ENCODE results near the gene SKP1.

The SKP1 gene

DNA sequence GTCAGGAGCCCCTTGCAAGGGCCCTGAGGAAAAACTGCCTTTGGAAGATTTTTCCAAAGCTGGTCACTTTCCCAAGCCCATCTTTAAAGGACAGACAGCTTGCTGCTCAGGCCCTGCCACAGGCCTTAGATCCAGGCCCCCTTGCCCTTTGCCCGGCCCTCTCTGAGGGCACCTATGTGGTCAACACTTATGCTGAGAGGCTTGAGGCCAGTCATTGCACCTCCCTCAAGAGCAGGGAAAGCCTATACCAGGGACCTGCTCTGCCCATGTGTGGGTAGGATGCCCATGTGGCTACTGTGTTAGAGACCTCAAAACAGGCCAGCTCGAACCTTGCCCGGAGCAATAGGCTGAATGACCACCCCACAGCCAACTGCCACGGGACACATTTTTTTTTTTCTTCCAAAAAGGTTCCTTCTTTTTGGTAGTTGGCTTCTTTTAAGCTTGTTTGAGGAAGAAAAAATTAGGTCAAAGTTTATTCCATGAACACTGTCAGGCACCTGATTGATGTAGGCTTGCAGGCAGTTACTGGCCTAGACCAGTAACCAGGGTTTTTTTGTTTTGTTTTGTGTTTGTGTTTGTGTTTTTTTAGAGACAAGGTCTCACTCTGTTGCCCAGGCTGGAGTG lies 58.4 kb downstream of the SKP1 start:
- no peak overlapping the region for H3K27ac ChIP-seq (ENCODE audit: low read depth, low read length)
- no peaks in the 10 kb centered on the region for H3K79me2 ChIP-seq (ENCODE audit: control insufficient read depth, low read length)
- no peak overlapping the region for H3K4me2 ChIP-seq (ENCODE audit: low read length)
- H3K27me3 ChIP-seq (ENCODE audit: control insufficient read depth, low read length): peaks cover 48% of the 10 kb centered on the region
- TF ChIP-seq, protein P1, sequence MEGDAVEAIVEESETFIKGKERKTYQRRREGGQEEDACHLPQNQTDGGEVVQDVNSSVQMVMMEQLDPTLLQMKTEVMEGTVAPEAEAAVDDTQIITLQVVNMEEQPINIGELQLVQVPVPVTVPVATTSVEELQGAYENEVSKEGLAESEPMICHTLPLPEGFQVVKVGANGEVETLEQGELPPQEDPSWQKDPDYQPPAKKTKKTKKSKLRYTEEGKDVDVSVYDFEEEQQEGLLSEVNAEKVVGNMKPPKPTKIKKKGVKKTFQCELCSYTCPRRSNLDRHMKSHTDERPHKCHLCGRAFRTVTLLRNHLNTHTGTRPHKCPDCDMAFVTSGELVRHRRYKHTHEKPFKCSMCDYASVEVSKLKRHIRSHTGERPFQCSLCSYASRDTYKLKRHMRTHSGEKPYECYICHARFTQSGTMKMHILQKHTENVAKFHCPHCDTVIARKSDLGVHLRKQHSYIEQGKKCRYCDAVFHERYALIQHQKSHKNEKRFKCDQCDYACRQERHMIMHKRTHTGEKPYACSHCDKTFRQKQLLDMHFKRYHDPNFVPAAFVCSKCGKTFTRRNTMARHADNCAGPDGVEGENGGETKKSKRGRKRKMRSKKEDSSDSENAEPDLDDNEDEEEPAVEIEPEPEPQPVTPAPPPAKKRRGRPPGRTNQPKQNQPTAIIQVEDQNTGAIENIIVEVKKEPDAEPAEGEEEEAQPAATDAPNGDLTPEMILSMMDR (IDR thresholded peaks at IDR 0.05; ENCODE audit: low read depth, low read length, poor library complexity, severe bottlenecking): no peak
- TF ChIP-seq EZH2phosphoT487 (IDR thresholded peaks at IDR 0.05; ENCODE audit: borderline replicate concordance, low read length): no peak
- H3K9me2 ChIP-seq (replicated peaks; ENCODE audit: control insufficient read depth, low read length): no peaks in the 10 kb centered on the region
- H3K9me3 ChIP-seq (ENCODE audit: control insufficient read depth, insufficient read depth, low read length): no peaks in the 10 kb centered on the region
- H3K4me1 ChIP-seq (ENCODE audit: control insufficient read depth, low read length): peaks cover 20% of the 10 kb centered on the region
- no peaks in the 10 kb centered on the region for H3F3A ChIP-seq (ENCODE audit: control insufficient read depth, insufficient read depth)
- no peaks in the 10 kb centered on the region for H3K36me3 ChIP-seq (ENCODE audit: control insufficient read depth, low read length)
- H4K20me1 ChIP-seq (ENCODE audit: control insufficient read depth, insufficient read depth, low read depth, low read length): peaks cover 10% of the 10 kb centered on the region; the same call in 1 of the 2 replicates
- H3K4me3 ChIP-seq (ENCODE audit: low read length): no peak overlapping the region

DNA sequence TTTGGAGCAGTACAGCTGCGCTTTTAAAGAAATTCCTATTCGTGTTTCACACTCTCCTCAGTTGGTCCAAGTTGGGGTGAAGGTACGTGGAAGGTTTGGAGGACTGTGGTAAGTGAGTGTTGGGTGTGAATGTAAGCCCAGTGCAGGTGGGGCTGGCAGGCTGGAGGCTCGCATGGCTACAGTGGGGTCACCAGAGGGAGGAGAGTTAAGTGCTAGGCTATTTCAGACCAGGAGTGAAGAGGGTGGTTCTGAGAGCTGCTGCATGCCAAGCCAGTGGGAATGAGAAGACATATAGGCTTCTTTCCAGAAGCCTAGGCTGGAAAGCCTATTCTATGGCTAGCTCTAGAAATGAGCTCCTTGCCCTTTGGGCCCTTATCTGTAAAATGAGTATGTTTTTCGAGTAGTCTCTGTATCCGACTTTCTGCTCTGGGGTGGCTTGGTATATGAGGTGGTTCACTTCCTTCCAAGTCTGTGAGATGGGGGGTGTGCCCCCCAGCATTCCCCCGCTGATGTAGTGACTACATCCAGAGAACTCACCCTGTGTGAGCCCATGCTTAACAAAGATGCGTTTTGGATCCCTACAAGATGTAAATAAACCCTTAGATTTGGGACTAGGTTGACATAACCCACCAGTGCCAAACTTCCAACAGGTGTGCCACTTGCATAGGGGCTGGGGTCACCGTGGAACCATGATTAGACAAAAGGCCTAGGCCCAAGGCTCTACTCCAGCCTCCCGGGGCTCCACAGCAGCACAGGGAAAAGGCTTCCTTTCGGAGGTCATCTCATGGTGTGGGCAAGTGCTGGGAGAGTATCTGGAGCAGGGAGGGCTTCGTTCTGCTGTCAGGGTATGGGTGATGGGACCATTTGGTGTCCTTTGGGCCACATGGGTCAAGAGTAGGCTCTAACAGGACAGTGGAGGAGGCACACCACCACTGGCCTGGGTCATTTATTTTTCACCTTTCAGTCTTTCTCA lies 59.7 kb downstream of the SKP1 start:
- TF ChIP-seq, protein P1 (IDR thresholded peaks at IDR 0.05; ENCODE audit: low read depth, low read length, poor library complexity, severe bottlenecking): no peak
- TF ChIP-seq EZH2phosphoT487 (IDR thresholded peaks at IDR 0.05; ENCODE audit: borderline replicate concordance, low read length): no peak
- Histone ChIP-seq H3K36me3 (ENCODE audit: control insufficient read depth, low read length) (no peaks in the 10 kb centered on the region), H3K4me1 (ENCODE audit: control insufficient read depth, low read length) (peaks cover 14% of the 10 kb centered on the region), H4K20me1 (ENCODE audit: control insufficient read depth, insufficient read depth, low read depth, low read length) (peaks cover 8% of the 10 kb centered on the region; the same call in 1 of the 2 replicates), H3K4me2 (ENCODE audit: low read length) (no peak overlapping the region), H3K9me3 (ENCODE audit: control insufficient read depth, insufficient read depth, low read length) (no peaks in the 10 kb centered on the region), H3K4me3 (ENCODE audit: low read length) (no peak overlapping the region), H3K27me3 (ENCODE audit: control insufficient read depth, low read length) (peaks cover 56% of the 10 kb centered on the region), H3K9me2 (replicated peaks; ENCODE audit: control insufficient read depth, low read length) (no peaks in the 10 kb centered on the region), H3K27ac (ENCODE audit: low read depth, low read length) (no peak overlapping the region), H3F3A (ENCODE audit: control insufficient read depth, insufficient read depth) (no peaks in the 10 kb centered on the region), H3K79me2 (ENCODE audit: control insufficient read depth, low read length) (no peaks in the 10 kb centered on the region)

DNA sequence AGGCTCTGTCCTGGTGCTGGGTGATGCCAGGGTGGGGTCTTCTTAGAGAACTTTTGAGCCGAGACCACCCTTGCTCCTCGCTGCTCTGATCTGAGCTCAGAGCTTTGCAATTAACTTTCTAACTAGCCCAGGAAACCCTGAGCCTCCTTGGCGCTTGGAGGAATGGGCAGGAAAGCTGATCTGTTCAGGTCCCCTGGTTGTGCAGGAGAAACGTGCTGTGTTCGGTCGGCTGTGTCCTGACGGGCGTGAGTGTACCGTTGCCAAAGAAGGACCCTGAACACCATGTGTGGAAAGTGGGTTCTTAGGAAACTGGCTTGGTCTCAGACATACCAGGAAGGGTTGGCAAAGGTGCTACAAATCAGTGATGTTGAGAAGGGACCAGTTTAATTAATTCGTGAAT lies 60.5 kb downstream of the SKP1 start:
- peaks cover 4% of the 10 kb centered on the region; the same call in 1 of the 2 replicates for H4K20me1 ChIP-seq (ENCODE audit: control insufficient read depth, insufficient read depth, low read depth, low read length)
- TF ChIP-seq EZH2phosphoT487 (IDR thresholded peaks at IDR 0.05; ENCODE audit: borderline replicate concordance, low read length): no peak
- TF ChIP-seq, protein P1 (IDR thresholded peaks at IDR 0.05; ENCODE audit: low read depth, low read length, poor library complexity, severe bottlenecking): no peak
- H3K79me2 ChIP-seq (ENCODE audit: control insufficient read depth, low read length): no peaks in the 10 kb centered on the region
- no peaks in the 10 kb centered on the region for H3K36me3 ChIP-seq (ENCODE audit: control insufficient read depth, low read length)
- H3K9me2 ChIP-seq (replicated peaks; ENCODE audit: control insufficient read depth, low read length): no peaks in the 10 kb centered on the region
- H3F3A ChIP-seq (ENCODE audit: control insufficient read depth, insufficient read depth): no peaks in the 10 kb centered on the region
- H3K4me1 ChIP-seq (ENCODE audit: control insufficient read depth, low read length): peaks cover 14% of the 10 kb centered on the region
- H3K27ac ChIP-seq (ENCODE audit: low read depth, low read length): no peak overlapping the region
- H3K4me3 ChIP-seq (ENCODE audit: low read length): no peak overlapping the region
- no peaks in the 10 kb centered on the region for H3K9me3 ChIP-seq (ENCODE audit: control insufficient read depth, insufficient read depth, low read length)
- peaks cover 56% of the 10 kb centered on the region for H3K27me3 ChIP-seq (ENCODE audit: control insufficient read depth, low read length)
- H3K4me2 ChIP-seq (ENCODE audit: low read length): no peak overlapping the region

All from DOHH2 (cell line).